H1 (cell line): ENCODE results near the gene OR52A5. TPM values are rescaled to one million over a fixed set of nuclear protein-coding genes. Genes with fewer than 3 reads are reported as not detected.

Experiments
- CTCF ChIA-PET: fragments of 300-600 bp; sonication (Branson Sonifier 250); formaldehyde crosslinking; loops from one replicate; lab custom pipeline; 2021; ENCODE audit not compliant: partially characterized antibody; lab: Charles Lee
- POLR2A ChIA-PET: fragments of 300-600 bp; sonication (Branson Sonifier 250); formaldehyde crosslinking; loops from one replicate; lab custom pipeline; 2021; ENCODE audit warnings: inconsistent platforms; ENCODE audit not compliant: partially characterized antibody; lab: Charles Lee
- DNase-seq, 2 experiments: peaks; one replicate each; pipeline versions ENCODE4 v3.0.0 to v3.0.0-alpha.2; 2010 to 2022; ENCODE audit warnings: low spot score in 2 of 2, low read depth in 1 of 2, mixed read lengths in 1 of 2
- FAIRE-seq: peaks from 2 replicates; lab custom pipeline; 2011; peaks lifted over from hg19 to GRCh38; lab: Jason Lieb, UNC
- H2AFZ ChIP-seq: 2 replicates; pipeline ENCODE4 v1.8.1; 2012; ENCODE audit warnings: low read length, inconsistent platforms
- H2AK5ac ChIP-seq: 2 replicates; pipeline ENCODE4 v1.6.1; 2013; ENCODE audit warnings: low read depth, low read length
- H2BK120ac ChIP-seq: replicated peaks from 2 replicates; pipeline ENCODE3; 2013; ENCODE audit warnings: low read depth, low read length, inconsistent platforms
- H2BK12ac ChIP-seq: 2 replicates; pipeline ENCODE4 v1.6.1; 2013; ENCODE audit warnings: low read depth, low read length
- H2BK15ac ChIP-seq: 2 replicates; pipeline ENCODE4 v1.6.1; 2013; ENCODE audit warnings: low read length
- H2BK20ac ChIP-seq: 2 replicates; pipeline ENCODE4 v1.6.1; 2013; ENCODE audit warnings: low read length
- H2BK5ac ChIP-seq: 2 replicates; pipeline ENCODE4 v1.6.1; 2013; ENCODE audit warnings: low read depth, low read length
- H3K14ac ChIP-seq: 2 replicates; pipeline ENCODE4 v1.6.1; 2013; ENCODE audit warnings: inconsistent platforms; ENCODE audit not compliant: insufficient read length
- H3K18ac ChIP-seq: 2 replicates; pipeline ENCODE4 v1.6.1; 2013; ENCODE audit warnings: low read length; ENCODE audit errors: extremely low read depth
- H3K23ac ChIP-seq: 2 replicates; pipeline ENCODE4 v1.6.1; 2013; ENCODE audit warnings: inconsistent platforms; ENCODE audit not compliant: insufficient read length
- H3K23me2 ChIP-seq: 2 replicates; pipeline ENCODE4 v1.6.1; 2013; ENCODE audit warnings: low read depth, low read length
- H3K27ac ChIP-seq: 2 replicates; pipeline ENCODE4 v1.6.1; 2011; ENCODE audit warnings: low read depth, low read length, inconsistent platforms
- H3K27me3 ChIP-seq, 4 experiments: replicated peaks in 1 of 4; 1 replicate in 1 of 4; 2 replicates in 3 of 4; pipeline versions ENCODE4 v1.6.1 to v1.8.1; 2011 to 2013; ENCODE audit warnings: low read length in 3 of 4, mild to moderate bottlenecking in 3 of 4, inconsistent platforms in 2 of 4, mixed read lengths in 2 of 4, moderate library complexity in 1 of 4; ENCODE audit not compliant: control insufficient read depth in 3 of 4, insufficient read depth in 3 of 4; ENCODE audit errors: extremely low read depth in 1 of 4
- H3K36me3 ChIP-seq, 4 experiments: 2 replicates each; pipeline versions ENCODE4 v1.6.1 to v1.8.1; 2011 to 2013; ENCODE audit warnings: mild to moderate bottlenecking in 4 of 4, low read length in 3 of 4, moderate library complexity in 2 of 4, control low read depth in 1 of 4, inconsistent platforms in 1 of 4; ENCODE audit not compliant: insufficient read depth in 4 of 4, control insufficient read depth in 2 of 4
- H3K4ac ChIP-seq: replicated peaks from 2 replicates; pipeline ENCODE3; 2013; ENCODE audit warnings: low read length, low read depth, mixed read lengths, inconsistent platforms; ENCODE audit not compliant: insufficient read length
- H3K4me1 ChIP-seq, 4 experiments: replicated peaks in 1 of 4; 1 replicate in 1 of 4; 2 replicates in 3 of 4; pipeline versions ENCODE4 v1.6.1 to v1.8.1; 2011 to 2013; ENCODE audit warnings: low read length in 3 of 4, inconsistent platforms in 2 of 4, mixed read lengths in 1 of 4; ENCODE audit not compliant: insufficient read depth in 4 of 4, control insufficient read depth in 3 of 4
- H3K4me2 ChIP-seq, 2 experiments: 2 replicates each; pipeline versions ENCODE4 v1.6.1 to v1.8.1; 2011 to 2013; ENCODE audit warnings: low read depth in 2 of 2, low read length in 2 of 2, control low read depth in 1 of 2, inconsistent platforms in 1 of 2, mild to moderate bottlenecking in 1 of 2; ENCODE audit not compliant: insufficient read depth in 1 of 2
- H3K4me3 ChIP-seq, 4 experiments: fragments of 200-600, 300-600 bp in 1 of 4; sonication (generic), shearing (Covaris generic), sonication (Bioruptor Twin) in 1 of 4; 2 replicates each; pipeline versions ENCODE4 v1.5.1 to v1.8.1; 2011 to 2016; ENCODE audit warnings: low read length in 4 of 4, low read depth in 3 of 4, control low read depth in 2 of 4, inconsistent platforms in 2 of 4, mild to moderate bottlenecking in 2 of 4, mixed read lengths in 1 of 4, moderate library complexity in 1 of 4; ENCODE audit not compliant: insufficient read depth in 2 of 4; ENCODE audit errors: extremely low read depth in 1 of 4
- H3K56ac ChIP-seq: replicated peaks from 2 replicates; pipeline ENCODE3; 2013; ENCODE audit warnings: low read depth, mild to moderate bottlenecking, mixed read lengths, low read length, inconsistent platforms; ENCODE audit not compliant: insufficient read length
- H3K79me1 ChIP-seq: 2 replicates; pipeline ENCODE4 v1.6.1; 2013; ENCODE audit warnings: low read depth, low read length, control low read depth
- H3K79me2 ChIP-seq, 2 experiments: 2 replicates each; pipeline versions ENCODE4 v1.6.1 to v1.8.1; 2012 to 2013; ENCODE audit warnings: low read length in 2 of 2, mild to moderate bottlenecking in 2 of 2, inconsistent platforms in 1 of 2; ENCODE audit not compliant: insufficient read depth in 2 of 2, control insufficient read depth in 1 of 2
- H3K9ac ChIP-seq, 4 experiments: replicated peaks in 1 of 4; 1 replicate in 1 of 4; 2 replicates in 3 of 4; pipeline versions ENCODE4 v1.6.1 to v1.8.1; 2011 to 2013; ENCODE audit warnings: low read depth in 3 of 4, low read length in 3 of 4, control low read depth in 2 of 4, mild to moderate bottlenecking in 2 of 4, moderate library complexity in 2 of 4, inconsistent platforms in 1 of 4; ENCODE audit errors: extremely low read depth in 1 of 4
- H3K9me3 ChIP-seq, 2 experiments: 2 replicates each; pipeline versions ENCODE4 v1.6.1 to v1.8.1; 2012 to 2013; ENCODE audit warnings: mild to moderate bottlenecking in 2 of 2, moderate library complexity in 2 of 2, control low read depth in 1 of 2, inconsistent platforms in 1 of 2, low read depth in 1 of 2, low read length in 1 of 2, mixed read lengths in 1 of 2; ENCODE audit not compliant: insufficient read depth in 2 of 2
- H4K20me1 ChIP-seq, 2 experiments: replicated peaks in 1 of 2; 2 replicates each; pipeline versions ENCODE3 to v1.8.1; 2011 to 2013; ENCODE audit warnings: inconsistent platforms in 2 of 2, low read length in 2 of 2, mild to moderate bottlenecking in 1 of 2; ENCODE audit not compliant: insufficient read depth in 2 of 2, control insufficient read depth in 1 of 2
- H4K5ac ChIP-seq: 2 replicates; pipeline ENCODE4 v1.6.1; 2013; ENCODE audit warnings: low read length, low read depth, mixed read lengths, inconsistent platforms; ENCODE audit not compliant: insufficient read length
- H4K8ac ChIP-seq: 2 replicates; pipeline ENCODE4 v1.8.0; 2013; ENCODE audit warnings: mild to moderate bottlenecking, moderate library complexity, low read length, inconsistent platforms; ENCODE audit not compliant: insufficient read depth; ENCODE audit errors: extremely low read depth
- H4K91ac ChIP-seq: replicated peaks from 2 replicates; pipeline ENCODE3; 2013; ENCODE audit warnings: low read length, mixed read lengths, inconsistent platforms; ENCODE audit not compliant: insufficient read length
- ATF3 ChIP-seq: IDR thresholded peaks from 2 replicates; pipeline ENCODE4 v1.6.1; 2011; ENCODE audit warnings: low read depth, mild to moderate bottlenecking, low read length; ENCODE audit not compliant: insufficient read depth
- BCL11A ChIP-seq, 2 experiments: IDR thresholded peaks; one replicate each; pipeline ENCODE4 v1.6.1; 2011; ENCODE audit warnings: low read depth in 2 of 2, low read length in 2 of 2, mild to moderate bottlenecking in 2 of 2
- CTCF ChIP-seq, 3 experiments: IDR thresholded peaks; 1 replicate in 2 of 3; 2 replicates in 1 of 3; pipeline versions ENCODE4 v1.5.1 to v1.6.1; 2011; ENCODE audit warnings: low read length in 3 of 3, mild to moderate bottlenecking in 3 of 3, inconsistent platforms in 2 of 3, low read depth in 1 of 3, moderate library complexity in 1 of 3; ENCODE audit not compliant: insufficient read depth in 1 of 3; ENCODE audit errors: control extremely low read depth in 1 of 3
- KDM4A ChIP-seq: IDR thresholded peaks from one replicate; pipeline ENCODE4 v1.7.1; 2012; ENCODE audit warnings: low read depth, mild to moderate bottlenecking, moderate library complexity, low read length, inconsistent platforms; ENCODE audit not compliant: severe bottlenecking
- MAX ChIP-seq: IDR thresholded peaks from 2 replicates; pipeline ENCODE4 v1.6.1; 2012; ENCODE audit warnings: inconsistent platforms
- NRF1 ChIP-seq: IDR thresholded peaks from 2 replicates; pipeline ENCODE4 v1.6.1; 2011; ENCODE audit warnings: mild to moderate bottlenecking, low read depth, low read length, improper control_type of control experiment
- POLR2A ChIP-seq, 2 experiments: IDR thresholded peaks; 1 replicate in 1 of 2; 2 replicates in 1 of 2; pipeline ENCODE4 v1.6.1; 2011; ENCODE audit warnings: low read depth in 2 of 2, low read length in 2 of 2, mild to moderate bottlenecking in 2 of 2; ENCODE audit errors: control extremely low read depth in 1 of 2
- SIX5 ChIP-seq: IDR thresholded peaks from 2 replicates; pipeline ENCODE4 v1.6.1; 2011; ENCODE audit warnings: mild to moderate bottlenecking, low read depth, low read length
- SP4 ChIP-seq: IDR thresholded peaks from 2 replicates; pipeline ENCODE4 v1.6.1; 2012; ENCODE audit warnings: low read length, inconsistent platforms
- SRF ChIP-seq: IDR thresholded peaks from 2 replicates; pipeline ENCODE4 v1.6.1; 2011; ENCODE audit warnings: mild to moderate bottlenecking, low read depth, low read length, moderate library complexity
- TEAD4 ChIP-seq: IDR thresholded peaks from 2 replicates; pipeline ENCODE4 v1.6.1; 2012; ENCODE audit warnings: low read depth, low read length, inconsistent platforms, mixed read lengths
- WGBS, 2 experiments: shearing (Covaris generic) in 1 of 2; methylation state at CpG; one replicate each; pipeline versions ENCODE4 v1.1.6 to v1.1.7; 2013 to 2015; ENCODE audit warnings: low lambda C conversion rate in 2 of 2, mixed read lengths in 2 of 2, inconsistent platforms in 1 of 2, low coverage in 1 of 2, missing lambda C conversion rate in 1 of 2; ENCODE audit not compliant: insufficient replicate concordance in 2 of 2, insufficient coverage in 1 of 2, insufficient read length in 1 of 2; ENCODE audit errors: extremely low coverage in 1 of 2, missing lambda C conversion rate in 1 of 2; 5-methylcytosine and 5-hydroxymethylcytosine counted together
- polyA plus RNA-seq, 7 experiments: library from polyadenylated mRNA; depleted of rRNA in 3 of 7; stranded (reverse) in 5 of 7; unstranded in 2 of 7; fragments of >200 nt in 5 of 7; fragments of 200-250 nt in 2 of 7; gene quantifications; 1 replicate in 5 of 7; 2 replicates in 1 of 7; 4 replicates in 1 of 7; pipeline versions ENCODE4 v1.2.1 to v1.2.3, GENCODE V29; 2011 to 2013; ENCODE audit warnings: missing spikeins in 2 of 7, mixed read lengths in 2 of 7
- total RNA-seq: library from RNA; stranded (reverse); fragmentation: NEBNext Ultra II Directional; extraction: Animal tissue kit (Norgen Biotek cat#: 25700); gene quantifications from 2 replicates; pipeline ENCODE4 v1.2.1, GENCODE V29; 2021

The OR52A5 gene
- total and polyA plus RNA-seq, 2 of the 8 experiments (the other 6 are each of a cell fraction or from before 2014, with no cell fraction given) = 0.02 to 0.11 TPM

- H2BK5ac ChIP-seq = no peak overlapping the region
- CTCF ChIA-PET = no interaction called here
- no peak overlapping the region for H3K23ac ChIP-seq
- no peak overlapping the region for H2BK20ac ChIP-seq
- H4K20me1 ChIP-seq = no peaks in the 10 kb centered on the region
- no peak overlapping the region for H4K5ac ChIP-seq
- POLR2A ChIA-PET = no interaction called here
- no peak overlapping the region for H3K4me3 ChIP-seq
- H3K4me1 ChIP-seq = no peaks in the 10 kb centered on the region
- H3K36me3 ChIP-seq = no peaks in the 10 kb centered on the region
- H2BK12ac ChIP-seq = no peak overlapping the region
- H2AK5ac ChIP-seq = no peak overlapping the region
- no peak overlapping the region for H3K4ac ChIP-seq
- H3K27ac ChIP-seq = no peak overlapping the region
- 93% methylated on average over 2 of the region's 2 CpGs; no CpG with 5 or more reads in 1 of the 2 experiments for WGBS, 2 experiments
- no peak overlapping the region for H2AFZ ChIP-seq
- H3K23me2 ChIP-seq = no peaks in the 10 kb centered on the region; the same call in 1 of the 2 replicates
- H3K27me3 ChIP-seq = peaks cover 0 to 1% (median 0%) of the 10 kb centered on the region in 4 experiments; a peak in 1 of 7 replicates
- no peaks in the 10 kb centered on the region for H3K79me1 ChIP-seq
- H4K8ac ChIP-seq = no peak overlapping the region
- H3K56ac ChIP-seq = no peak overlapping the region
- H3K9me3 ChIP-seq = no peaks in the 10 kb centered on the region
- no peak overlapping the region for H4K91ac ChIP-seq
- no peak for TF ChIP-seq SP4
- no peak for TF ChIP-seq TEAD4
- no peak for TF ChIP-seq CTCF (IDR thresholded peaks at IDR 0.05; ENCODE audit: control extremely low read depth in 1 of 3, insufficient read depth in 1 of 3, low read depth in 1 of 3, low read length in 3 of 3)
- no peak for TF ChIP-seq BCL11A (IDR thresholded peaks at IDR 0.05; ENCODE audit: low read depth in 2 of 2, low read length in 2 of 2)
- TF ChIP-seq ATF3 = no peak
- no peak for TF ChIP-seq NRF1
- TF ChIP-seq SRF = no peak
- TF ChIP-seq POLR2A (IDR thresholded peaks at IDR 0.05; ENCODE audit: control extremely low read depth in 1 of 2, low read depth in 2 of 2, low read length in 2 of 2) = no peak
- TF ChIP-seq SIX5 = no peak
- no peak for TF ChIP-seq MAX
- TF ChIP-seq KDM4A = no peak
- FAIRE-seq = no peak
- no peak overlapping the region for H3K9ac ChIP-seq
- no peak for DNase-seq
- no peak overlapping the region for H3K18ac ChIP-seq
- no peak overlapping the region for H3K4me2 ChIP-seq
- H2BK120ac ChIP-seq = no peak overlapping the region
- H3K79me2 ChIP-seq = no peaks in the 10 kb centered on the region
- no peak overlapping the region for H2BK15ac ChIP-seq
- no peak overlapping the region for H3K14ac ChIP-seq
Measured at GRCh38 chr11:5171856-5172255, 33.7 kb upstream of the OR52A5 start.
